ENCODE measurements around the gene NRXN2. TPM values are rescaled to one million over a fixed set of nuclear protein-coding genes. Genes with fewer than 3 reads are reported as not detected.

Gene NRXN2
- total and polyA plus RNA-seq, 2 of the 13 experiments (the other 11 are each of a cell fraction or from before 2014, with no cell fraction given), result not detected

GRCh38 chr11:64566915-64567891 is 155.8 kb downstream of the NRXN2 start (continued):
- TF ChIP-seq RNF219 (CRISPR knock-in tag; IDR thresholded peaks at IDR 0.05) (no peak), ZNF547 (CRISPR knock-in tag; IDR thresholded peaks at IDR 0.05) (0 out of 2 replicates have a peak, but pooled peaks have one; percentile 4), ZNF484 (CRISPR knock-in tag; IDR thresholded peaks at IDR 0.05; ENCODE audit: borderline replicate concordance, low read depth) (no peak), SKI (IDR thresholded peaks at IDR 0.05; ENCODE audit: partially characterized antibody) (no peak), IKZF4 (CRISPR knock-in tag; IDR thresholded peaks at IDR 0.05; ENCODE audit: borderline replicate concordance, low read depth, not compliant biosample characterization) (no peak), ETS1 (CRISPR knock-in tag; IDR thresholded peaks at IDR 0.05) (no peak), ATM (IDR thresholded peaks at IDR 0.05; ENCODE audit: borderline replicate concordance) (no peak), ZNF143 (CRISPR knock-in tag; IDR thresholded peaks at IDR 0.05) (0 out of 2 replicates have a peak, but pooled peaks have one; percentile 11), NONO (IDR thresholded peaks at IDR 0.05) (no peak), NONO (CRISPR knock-in tag; conservative IDR thresholded peaks at IDR 0.05) (no peak), ZNF430 (CRISPR knock-in tag; IDR thresholded peaks at IDR 0.05) (no peak)
- TF ChIP-seq, protein P1, sequence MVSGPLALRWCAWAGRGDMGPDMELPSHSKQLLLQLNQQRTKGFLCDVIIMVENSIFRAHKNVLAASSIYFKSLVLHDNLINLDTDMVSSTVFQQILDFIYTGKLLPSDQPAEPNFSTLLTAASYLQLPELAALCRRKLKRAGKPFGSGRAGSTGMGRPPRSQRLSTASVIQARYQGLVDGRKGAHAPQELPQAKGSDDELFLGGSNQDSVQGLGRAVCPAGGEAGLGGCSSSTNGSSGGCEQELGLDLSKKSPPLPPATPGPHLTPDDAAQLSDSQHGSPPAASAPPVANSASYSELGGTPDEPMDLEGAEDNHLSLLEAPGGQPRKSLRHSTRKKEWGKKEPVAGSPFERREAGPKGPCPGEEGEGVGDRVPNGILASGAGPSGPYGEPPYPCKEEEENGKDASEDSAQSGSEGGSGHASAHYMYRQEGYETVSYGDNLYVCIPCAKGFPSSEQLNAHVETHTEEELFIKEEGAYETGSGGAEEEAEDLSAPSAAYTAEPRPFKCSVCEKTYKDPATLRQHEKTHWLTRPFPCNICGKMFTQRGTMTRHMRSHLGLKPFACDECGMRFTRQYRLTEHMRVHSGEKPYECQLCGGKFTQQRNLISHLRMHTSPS (CRISPR knock-in tag; IDR thresholded peaks at IDR 0.05; ENCODE audit: low read depth), result no peak
- TF ChIP-seq, protein P2, sequence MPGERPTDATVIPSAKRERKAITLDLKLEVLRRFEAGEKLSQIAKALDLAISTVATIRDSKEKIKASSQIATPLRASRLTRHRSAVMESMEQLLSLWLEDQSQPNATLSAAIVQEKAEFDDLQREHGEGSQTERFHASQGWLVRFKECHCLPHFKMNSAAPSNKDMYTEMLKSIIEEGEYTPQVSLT (CRISPR knock-in tag; IDR thresholded peaks at IDR 0.05; ENCODE audit: borderline replicate concordance, low read depth), result no peak
- TF ChIP-seq, protein P3, sequence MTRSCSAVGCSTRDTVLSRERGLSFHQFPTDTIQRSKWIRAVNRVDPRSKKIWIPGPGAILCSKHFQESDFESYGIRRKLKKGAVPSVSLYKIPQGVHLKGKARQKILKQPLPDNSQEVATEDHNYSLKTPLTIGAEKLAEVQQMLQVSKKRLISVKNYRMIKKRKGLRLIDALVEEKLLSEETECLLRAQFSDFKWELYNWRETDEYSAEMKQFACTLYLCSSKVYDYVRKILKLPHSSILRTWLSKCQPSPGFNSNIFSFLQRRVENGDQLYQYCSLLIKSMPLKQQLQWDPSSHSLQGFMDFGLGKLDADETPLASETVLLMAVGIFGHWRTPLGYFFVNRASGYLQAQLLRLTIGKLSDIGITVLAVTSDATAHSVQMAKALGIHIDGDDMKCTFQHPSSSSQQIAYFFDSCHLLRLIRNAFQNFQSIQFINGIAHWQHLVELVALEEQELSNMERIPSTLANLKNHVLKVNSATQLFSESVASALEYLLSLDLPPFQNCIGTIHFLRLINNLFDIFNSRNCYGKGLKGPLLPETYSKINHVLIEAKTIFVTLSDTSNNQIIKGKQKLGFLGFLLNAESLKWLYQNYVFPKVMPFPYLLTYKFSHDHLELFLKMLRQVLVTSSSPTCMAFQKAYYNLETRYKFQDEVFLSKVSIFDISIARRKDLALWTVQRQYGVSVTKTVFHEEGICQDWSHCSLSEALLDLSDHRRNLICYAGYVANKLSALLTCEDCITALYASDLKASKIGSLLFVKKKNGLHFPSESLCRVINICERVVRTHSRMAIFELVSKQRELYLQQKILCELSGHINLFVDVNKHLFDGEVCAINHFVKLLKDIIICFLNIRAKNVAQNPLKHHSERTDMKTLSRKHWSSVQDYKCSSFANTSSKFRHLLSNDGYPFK (CRISPR knock-in tag; IDR thresholded peaks at IDR 0.05; ENCODE audit: borderline replicate concordance), result 0 out of 2 replicates have a peak, but pooled peaks have one; percentile 20
